GM19239 (cell line): ENCODE measurements around the gene EVC2.

Source experiments
- DNase-seq: peaks from one replicate; pipeline ENCODE4 v3.0.0; 2011; ENCODE audit warnings: low spot score; ENCODE audit not compliant: insufficient read length
- FAIRE-seq: peaks from 2 replicates; lab custom pipeline; 2011; peaks lifted over from hg19 to GRCh38; lab: Jason Lieb, UNC

Gene EVC2

DNA sequence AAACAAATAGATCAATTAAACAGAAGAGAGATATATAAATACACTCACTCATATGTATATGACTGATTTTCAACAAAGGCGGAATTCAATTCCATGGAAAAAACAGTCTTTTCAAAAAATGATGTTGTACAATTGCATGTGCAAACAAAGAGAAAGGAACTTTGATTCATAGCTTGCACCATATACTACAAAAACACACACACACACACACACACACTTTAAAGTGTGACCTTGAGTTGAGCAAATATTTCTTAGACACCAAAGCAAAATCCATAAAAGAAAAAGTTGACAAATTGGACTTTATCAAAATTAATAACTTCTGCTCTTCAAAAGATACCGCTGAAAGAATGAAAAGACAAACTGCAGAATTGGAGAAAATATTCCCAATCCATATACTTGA is 168.8 kb downstream of the EVC2 start:
- DNase-seq (no peak), FAIRE-seq (no peak)

DNA sequence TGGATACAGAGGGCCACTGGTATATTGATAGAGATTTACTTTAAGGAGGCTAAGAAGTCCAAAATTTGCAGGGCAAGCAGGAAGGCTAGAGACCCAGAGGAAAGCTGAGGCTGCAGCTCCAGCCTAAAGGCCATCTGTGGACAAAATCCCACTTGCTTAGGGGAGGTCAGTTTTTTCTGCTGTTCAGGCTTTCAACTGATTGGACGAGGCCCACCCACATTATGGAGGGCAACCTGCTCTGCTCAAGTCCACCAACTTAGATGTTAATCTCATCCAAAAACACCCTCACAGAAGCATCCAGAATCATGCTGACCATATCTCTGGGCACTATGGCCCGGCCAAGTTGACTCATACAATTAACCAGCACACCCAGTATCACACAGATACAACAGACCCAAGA is 176.3 kb downstream of the EVC2 start:
- FAIRE-seq (no peak), DNase-seq (no peak)

DNA sequence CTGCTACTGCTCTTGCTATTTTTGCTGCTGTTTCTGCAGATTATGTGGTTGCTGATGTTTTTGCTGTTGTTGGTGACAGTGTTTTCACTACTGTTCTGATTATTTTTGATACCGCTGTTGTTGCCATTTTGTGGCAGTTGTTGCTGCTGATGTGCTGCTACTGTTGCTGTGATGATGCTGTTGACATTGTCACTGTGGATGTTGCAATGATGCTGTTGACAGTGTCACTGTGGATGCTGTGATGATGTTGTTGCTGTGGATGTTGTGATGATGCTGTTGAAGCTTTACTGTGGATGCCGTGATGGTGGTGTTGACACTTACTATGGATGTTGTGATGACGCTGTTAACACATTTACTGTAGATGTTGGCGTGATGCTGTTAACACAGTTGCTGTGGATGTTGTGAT is 180.3 kb downstream of the EVC2 start:
- FAIRE-seq (no peak), DNase-seq (no peak)

DNA sequence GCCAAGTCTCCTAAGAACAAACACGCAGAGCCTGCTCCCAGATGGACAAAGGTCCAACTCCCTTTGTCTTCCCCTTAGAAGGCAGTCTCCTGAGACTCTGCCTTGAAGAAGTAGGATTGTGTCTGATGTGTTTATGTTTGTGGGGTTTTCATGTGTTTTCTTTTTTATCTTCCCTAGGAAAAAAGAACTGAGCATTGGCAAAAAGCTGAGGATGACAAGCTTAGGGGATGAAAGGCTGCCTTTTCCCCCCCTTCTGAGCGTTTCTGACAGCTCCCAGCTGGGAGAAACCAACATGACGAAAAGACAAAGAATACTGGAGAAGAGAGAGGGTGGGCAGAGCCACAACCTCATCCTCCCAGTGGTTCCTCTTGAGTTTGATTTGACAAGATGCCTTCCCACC is 181.1 kb downstream of the EVC2 start:
- no peak for FAIRE-seq

DNA sequence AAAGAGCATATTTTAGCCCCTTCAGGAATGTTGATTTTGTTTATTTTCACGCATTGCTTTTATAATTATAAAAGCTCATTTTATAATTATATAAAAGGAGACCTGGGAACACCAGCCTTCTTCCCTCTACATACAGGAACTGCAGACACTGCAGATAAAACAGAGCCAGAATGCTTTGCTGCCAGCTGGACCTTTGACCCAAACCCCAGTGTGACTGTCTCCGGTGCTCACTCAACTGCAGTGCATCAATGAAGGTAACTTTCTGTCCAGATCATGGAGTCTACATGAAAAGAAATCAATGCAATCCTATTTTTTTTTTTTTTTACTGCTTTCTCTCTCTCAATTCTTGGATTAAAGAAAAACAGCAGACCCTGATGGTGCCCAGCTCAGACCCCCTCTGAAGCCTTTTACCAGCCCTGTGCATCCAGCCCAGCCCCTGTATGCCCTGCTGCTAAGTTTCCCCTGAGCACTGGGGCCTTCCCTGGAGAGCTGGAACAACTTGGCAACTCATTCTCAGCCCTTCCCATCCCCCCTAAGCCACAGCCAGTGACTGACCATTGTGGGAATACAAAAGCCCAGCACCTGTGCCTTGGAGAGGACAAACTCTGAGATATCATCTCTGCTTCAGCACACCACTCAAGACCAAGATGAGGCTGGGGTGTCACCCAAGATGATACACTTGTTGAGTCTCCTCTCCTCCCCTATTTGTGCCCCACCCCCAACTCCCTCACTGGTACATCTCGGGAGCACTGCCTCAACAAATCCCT is 182.1 kb downstream of the EVC2 start:
- DNase-seq, result no peak
- no peak for FAIRE-seq

More for the DNA sequence above, 181.1 kb downstream of the EVC2 start:
- DNase-seq, result no peak

DNA sequence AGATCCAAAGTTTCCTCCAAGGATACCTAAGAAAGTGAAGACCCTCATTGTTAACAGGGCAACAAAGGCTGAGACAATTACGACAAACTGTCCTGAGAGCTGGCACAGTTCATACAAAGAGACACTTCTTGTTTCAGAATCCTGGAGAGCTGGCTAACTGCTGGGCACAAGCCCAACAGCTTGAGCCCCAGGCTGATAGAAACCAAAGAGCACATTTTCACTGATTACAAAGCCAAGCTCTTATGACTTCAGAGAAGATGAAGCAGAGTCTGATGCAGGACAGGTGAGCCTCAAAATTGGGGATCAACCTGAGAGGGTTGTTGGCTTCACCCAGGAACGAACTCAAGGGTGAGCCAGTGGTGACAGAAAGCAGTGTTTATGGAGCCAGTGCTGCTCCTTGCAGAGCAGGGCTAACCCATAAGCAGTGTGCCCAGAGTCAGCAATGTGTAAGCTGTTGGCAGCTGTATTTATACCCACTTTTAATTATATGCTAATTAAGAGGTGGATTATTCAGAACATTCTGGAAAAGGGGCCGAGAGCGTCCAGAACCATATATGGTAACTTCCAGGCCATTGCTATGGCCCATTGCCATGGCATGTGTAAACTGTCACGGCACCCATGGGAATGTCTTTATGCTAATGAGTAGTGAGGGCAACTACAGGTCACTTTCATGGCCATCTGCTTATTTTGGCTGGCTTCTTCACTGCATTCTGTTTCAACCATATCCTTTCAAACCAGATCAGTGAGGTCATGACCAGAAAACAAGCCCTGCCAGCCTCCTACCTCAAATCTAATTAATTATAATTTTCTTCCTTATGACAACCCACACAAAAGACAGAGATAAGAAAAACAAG is 183.7 kb downstream of the EVC2 start:
- FAIRE-seq (no peak), DNase-seq (no peak)

DNA sequence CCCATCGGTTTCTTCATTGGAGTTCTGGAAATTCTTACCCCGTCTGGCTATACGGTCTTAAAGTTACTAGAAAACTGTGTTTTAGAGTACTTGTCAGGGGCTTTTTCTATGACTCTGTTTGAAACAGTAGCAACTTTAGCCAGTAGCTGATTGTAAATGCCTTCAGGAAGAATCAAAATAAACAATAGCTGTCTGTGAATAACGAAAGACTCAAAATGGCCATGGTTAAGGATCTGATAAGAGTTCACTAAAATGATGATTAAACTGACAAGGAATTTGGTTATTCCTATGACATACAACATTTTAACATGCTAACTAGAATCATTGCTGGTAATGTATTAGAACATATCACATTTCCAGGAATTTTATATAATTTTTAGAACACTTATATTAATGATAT is 191.0 kb downstream of the EVC2 start:
- FAIRE-seq (no peak), DNase-seq (no peak)

DNA sequence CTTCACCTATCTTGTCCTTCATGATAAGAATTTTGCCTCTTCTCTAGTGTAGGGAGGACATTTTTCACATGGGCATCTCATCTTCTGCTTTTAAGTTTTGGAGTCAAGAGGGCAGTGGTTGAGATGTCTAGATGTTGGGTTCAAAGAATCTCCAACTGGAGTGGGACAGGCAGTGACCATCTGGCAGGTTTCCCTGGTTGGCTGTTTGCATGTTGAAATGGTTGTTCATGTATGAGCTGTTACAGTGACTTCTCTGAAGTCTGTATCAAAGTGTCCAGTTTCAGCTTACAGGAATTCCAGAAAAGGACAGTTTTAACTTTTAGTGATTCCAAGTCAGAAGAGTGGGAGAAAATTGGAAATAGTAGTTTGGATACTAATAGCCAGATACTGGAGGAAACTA is 192.7 kb downstream of the EVC2 start:
- no peak for FAIRE-seq

More for the DNA sequence above, 192.7 kb downstream of the EVC2 start:
- DNase-seq, result no peak
